Activated CD4-positive, alpha-beta T cell treated with anti-CD3 and anti-CD28 coated beads for 36 hours (primary cell): ENCODE data around the gene FHL2. TPM values are rescaled to one million over a fixed set of nuclear protein-coding genes. Genes with fewer than 3 reads are reported as not detected.

Experiments
- ATAC-seq: fragments of 200-7000 bp; cut with Tn5 transposase; one replicate; pipeline ENCODE4 v1.10.0; 2021; ENCODE audit warnings: mild to moderate bottlenecking, moderate library complexity
- CTCF ChIA-PET: fragments of 350-600 bp; sonication (Branson Sonifier 250); formaldehyde crosslinking; loops from one replicate; lab custom pipeline; 2021; ENCODE audit warnings: antibody characterized with exemption; lab: Charles Lee
- POLR2A ChIA-PET: fragments of 350-600 bp; sonication (Branson Sonifier 250); formaldehyde crosslinking; loops from one replicate; lab custom pipeline; 2021; ENCODE audit warnings: antibody characterized with exemption, inconsistent platforms; lab: Charles Lee
- DNase-seq: peaks from one replicate; pipeline ENCODE4 v3.0.0-alpha.2; 2020
- H3K27ac Mint-ChIP-seq: one replicate; pipeline ENCODE4 v1.8.0; 2021; ENCODE audit warnings: mixed read lengths
- H3K27me3 Mint-ChIP-seq: one replicate; pipeline ENCODE4 v1.8.0; 2021; ENCODE audit warnings: mixed read lengths
- H3K36me3 Mint-ChIP-seq: one replicate; pipeline ENCODE4 v1.8.0; 2021; ENCODE audit warnings: low read depth, mixed read lengths
- H3K4me1 Mint-ChIP-seq: one replicate; pipeline ENCODE4 v1.8.0; 2021; ENCODE audit warnings: mixed read lengths
- H3K4me3 Mint-ChIP-seq: one replicate; pipeline ENCODE4 v1.8.0; 2021; ENCODE audit warnings: mild to moderate bottlenecking, moderate library complexity, mixed read lengths
- H3K9me3 Mint-ChIP-seq: one replicate; pipeline ENCODE4 v1.8.0; 2021; ENCODE audit warnings: low read depth, mixed read lengths
- intact Hi-C, 2 experiments: fragments of 100-400 bp; cut with DNase I in 1 of 2; cut with micrococcal nuclease in 1 of 2; formaldehyde crosslinking; loops; one replicate each; pipeline versions ENCODE4 v1.14.2 to v1.15.1; 2022 to 2024; cut with DNase I, micrococcal nuclease
- total RNA-seq, 2 experiments: library from RNA; stranded (reverse); gene quantifications; one replicate each; pipeline ENCODE4 v1.2.3, GENCODE V29; 2021

FHL2 gene, protein sequence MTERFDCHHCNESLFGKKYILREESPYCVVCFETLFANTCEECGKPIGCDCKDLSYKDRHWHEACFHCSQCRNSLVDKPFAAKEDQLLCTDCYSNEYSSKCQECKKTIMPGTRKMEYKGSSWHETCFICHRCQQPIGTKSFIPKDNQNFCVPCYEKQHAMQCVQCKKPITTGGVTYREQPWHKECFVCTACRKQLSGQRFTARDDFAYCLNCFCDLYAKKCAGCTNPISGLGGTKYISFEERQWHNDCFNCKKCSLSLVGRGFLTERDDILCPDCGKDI
- total RNA-seq: 1 to 10 TPM; 3.9 to 4.7 TPM

DNA sequence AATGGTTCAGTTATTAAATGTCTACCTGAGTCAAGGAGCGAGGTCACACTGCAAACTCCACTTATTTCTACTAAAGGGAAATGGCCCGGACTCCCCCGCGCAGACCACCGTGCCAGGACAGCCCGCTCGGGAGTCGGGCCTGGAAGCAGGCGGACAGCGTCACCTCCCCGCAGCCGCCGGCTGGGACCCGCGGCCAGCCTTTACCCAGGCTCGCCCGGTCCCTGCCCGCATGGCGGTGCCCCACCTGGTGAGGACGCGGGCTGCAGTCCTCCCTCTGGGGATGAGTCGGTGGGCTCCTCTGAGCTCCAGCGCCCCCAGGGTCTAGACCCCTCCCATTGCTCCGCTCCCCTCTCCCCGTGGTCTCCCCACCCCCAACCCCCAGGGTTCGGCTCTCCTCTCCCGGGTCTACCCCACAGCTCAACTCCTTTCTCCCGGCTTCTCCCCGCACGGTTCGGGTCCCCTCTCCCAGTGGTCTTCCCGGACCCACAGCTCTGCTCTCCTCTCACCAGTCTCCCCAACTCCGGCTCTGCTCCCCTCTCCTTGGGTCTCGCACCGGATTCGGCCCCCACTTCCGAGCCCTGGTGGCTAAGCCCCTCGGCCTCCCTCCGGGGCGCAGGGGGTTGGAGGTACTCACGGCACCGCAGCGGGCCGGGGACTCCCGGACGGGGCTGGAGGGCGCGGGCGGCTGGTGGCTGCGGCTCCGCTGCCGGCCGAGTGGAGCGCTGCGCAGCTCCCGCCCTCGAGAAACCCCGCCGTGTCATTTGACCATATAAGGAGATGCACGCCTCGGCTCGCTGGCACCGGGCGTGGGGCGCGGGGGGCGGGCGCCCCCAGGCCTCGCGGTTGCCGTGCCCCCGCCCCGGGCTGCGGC is at the start of gene FHL2:
Gene FHL2, minus strand, starts transcription at position 716 of the 871 bp plus-strand sequence. CDS start 12,535 bp downstream, outside the sequence.
- intact Hi-C loops: loop anchor here in 1 of 2 experiments (1.0 to 5.0 kb wide), 6 partner anchors 28 to 689 kb away; partner anchors contain the start of genes C2orf49 and MRPS9
- Mint-ChIP-seq H3K4me3 (peak within 1 kb of the TSS; percentile 74), H3K9me3 (no peaks in the 10 kb centered on the region), H3K36me3 (no peaks in the 10 kb centered on the region), H3K27me3 (peaks cover 10% of the 10 kb centered on the region), H3K4me1 (peaks cover 13% of the 10 kb centered on the region), H3K27ac (peak within 1 kb of the TSS; percentile 65)
- DNase-seq (peak; percentile 86), ATAC-seq (peak; percentile 93)
- POLR2A ChIA-PET: no interaction called here
- CTCF ChIA-PET: interaction anchor here (0.6 to 1.5 kb wide), 8 partner anchors 9 to 126 kb away, joined by 3 to 8 read pairs (median 4); no protein-coding TSS in a partner anchor

DNA sequence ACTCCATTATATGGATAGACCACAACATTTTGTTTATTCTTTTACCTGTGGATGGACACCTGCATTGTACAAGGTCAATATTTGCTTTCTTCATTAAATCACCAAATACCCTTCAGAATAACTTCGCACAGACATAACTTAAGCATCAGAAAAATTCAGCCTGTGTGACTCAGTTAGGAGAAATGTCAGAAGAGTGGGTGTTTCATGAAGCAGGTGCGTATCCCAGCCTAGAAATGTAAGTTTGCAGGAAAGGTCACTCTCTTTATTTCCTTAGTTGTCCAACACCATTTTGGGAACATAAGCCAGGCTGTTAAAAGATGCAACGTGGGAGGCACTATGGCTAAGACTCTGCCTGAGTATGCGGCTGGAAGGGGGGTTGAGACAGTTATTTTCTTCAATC is 48.6 kb upstream of the FHL2 start:
- H3K27ac Mint-ChIP-seq: no peak overlapping the region
- no peaks in the 10 kb centered on the region for H3K4me1 Mint-ChIP-seq
- DNase-seq: no peak
- H3K27me3 Mint-ChIP-seq: peaks cover 4% of the 10 kb centered on the region
- no peaks in the 10 kb centered on the region for H3K36me3 Mint-ChIP-seq
- no peaks in the 10 kb centered on the region for H3K9me3 Mint-ChIP-seq
- no peak overlapping the region for H3K4me3 Mint-ChIP-seq
- POLR2A ChIA-PET: no interaction called here
- CTCF ChIA-PET: interaction anchor here (0.6 kb wide), 1 partner anchor 254 kb away, joined by 3 read pairs; no protein-coding TSS in a partner anchor
- no peak for ATAC-seq
- intact Hi-C loops: no loop called here

DNA sequence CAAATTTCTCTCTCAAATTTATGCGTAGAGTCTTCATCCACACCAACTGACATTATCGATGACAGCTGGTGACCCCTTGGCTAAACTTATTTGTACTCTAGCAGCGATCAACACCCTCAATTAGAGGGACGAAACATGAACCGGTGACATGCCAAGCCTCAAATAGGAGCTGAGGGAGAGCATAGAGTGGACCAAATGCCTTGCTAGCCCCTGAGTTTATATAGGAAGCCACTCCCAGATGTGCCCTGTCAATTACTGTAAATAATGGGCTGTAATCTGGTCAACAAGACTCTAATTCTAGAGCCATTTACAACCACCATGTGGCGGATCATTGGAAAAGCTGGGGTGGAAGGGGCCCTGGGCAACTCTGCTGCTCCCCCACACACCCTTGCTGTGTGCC is 47.6 kb upstream of the FHL2 start:
- Mint-ChIP-seq H3K4me1 (no peaks in the 10 kb centered on the region), H3K4me3 (no peak overlapping the region), H3K27ac (no peak overlapping the region), H3K9me3 (no peaks in the 10 kb centered on the region), H3K36me3 (no peaks in the 10 kb centered on the region), H3K27me3 (peaks cover 4% of the 10 kb centered on the region)
- ChIA-PET POLR2A (interaction anchor here (0.6 kb wide), 1 partner anchor 46 kb away, joined by 3 read pairs; no protein-coding TSS in a partner anchor), CTCF (no interaction called here)
- intact Hi-C loops: no loop called here
- no peak for ATAC-seq
- no peak for DNase-seq

DNA sequence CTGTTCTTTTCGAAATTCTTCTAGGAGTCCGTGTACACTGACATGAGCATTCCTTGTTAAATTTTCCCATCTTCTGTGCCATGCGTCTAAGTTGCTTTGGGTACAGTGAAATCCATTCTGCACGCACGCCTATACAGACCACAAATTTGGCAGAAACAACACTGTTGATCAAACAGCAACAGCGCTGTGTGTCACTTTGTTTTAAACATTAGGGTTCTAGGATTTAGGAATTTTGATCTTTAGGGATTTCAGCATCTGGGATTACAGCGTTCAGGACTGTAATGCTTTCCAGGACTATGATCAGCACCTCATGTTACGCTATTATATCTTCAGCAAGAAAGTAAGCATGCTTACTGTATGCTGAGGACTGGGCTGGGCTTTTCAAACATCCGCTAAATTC is 47.1 kb upstream of the FHL2 start:
- CTCF ChIA-PET: no interaction called here
- POLR2A ChIA-PET: no interaction called here
- Mint-ChIP-seq H3K9me3 (no peaks in the 10 kb centered on the region), H3K27me3 (peaks cover 4% of the 10 kb centered on the region), H3K36me3 (no peaks in the 10 kb centered on the region), H3K4me3 (no peak overlapping the region), H3K4me1 (no peaks in the 10 kb centered on the region), H3K27ac (no peak overlapping the region)
- intact Hi-C loops: no loop called here
- ATAC-seq (no peak), DNase-seq (no peak)

DNA sequence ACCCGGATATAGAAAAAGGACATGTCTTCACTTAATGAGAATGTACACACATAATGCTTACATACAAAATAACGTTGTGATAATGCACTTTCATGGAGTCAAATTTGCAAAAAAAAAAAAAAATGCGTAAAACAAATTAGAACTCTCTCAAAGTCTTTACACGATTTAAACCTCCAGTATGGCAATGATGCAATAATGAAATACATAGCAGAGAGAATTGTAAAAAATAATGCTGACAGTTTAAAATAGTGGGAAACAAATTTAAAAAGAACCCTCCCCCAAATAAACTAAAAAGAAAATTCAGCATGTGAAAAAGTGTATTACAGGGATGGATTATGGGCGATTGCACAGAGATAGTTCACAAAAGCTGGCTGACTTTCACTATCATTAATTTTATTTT is 46.6 kb upstream of the FHL2 start:
- Mint-ChIP-seq H3K9me3 (no peaks in the 10 kb centered on the region), H3K4me3 (no peak overlapping the region), H3K4me1 (no peaks in the 10 kb centered on the region), H3K27ac (no peak overlapping the region), H3K27me3 (peaks cover 2% of the 10 kb centered on the region), H3K36me3 (no peaks in the 10 kb centered on the region)
- ATAC-seq (no peak), DNase-seq (no peak)
- ChIA-PET POLR2A (no interaction called here), CTCF (no interaction called here)
- intact Hi-C loops: no loop called here

DNA sequence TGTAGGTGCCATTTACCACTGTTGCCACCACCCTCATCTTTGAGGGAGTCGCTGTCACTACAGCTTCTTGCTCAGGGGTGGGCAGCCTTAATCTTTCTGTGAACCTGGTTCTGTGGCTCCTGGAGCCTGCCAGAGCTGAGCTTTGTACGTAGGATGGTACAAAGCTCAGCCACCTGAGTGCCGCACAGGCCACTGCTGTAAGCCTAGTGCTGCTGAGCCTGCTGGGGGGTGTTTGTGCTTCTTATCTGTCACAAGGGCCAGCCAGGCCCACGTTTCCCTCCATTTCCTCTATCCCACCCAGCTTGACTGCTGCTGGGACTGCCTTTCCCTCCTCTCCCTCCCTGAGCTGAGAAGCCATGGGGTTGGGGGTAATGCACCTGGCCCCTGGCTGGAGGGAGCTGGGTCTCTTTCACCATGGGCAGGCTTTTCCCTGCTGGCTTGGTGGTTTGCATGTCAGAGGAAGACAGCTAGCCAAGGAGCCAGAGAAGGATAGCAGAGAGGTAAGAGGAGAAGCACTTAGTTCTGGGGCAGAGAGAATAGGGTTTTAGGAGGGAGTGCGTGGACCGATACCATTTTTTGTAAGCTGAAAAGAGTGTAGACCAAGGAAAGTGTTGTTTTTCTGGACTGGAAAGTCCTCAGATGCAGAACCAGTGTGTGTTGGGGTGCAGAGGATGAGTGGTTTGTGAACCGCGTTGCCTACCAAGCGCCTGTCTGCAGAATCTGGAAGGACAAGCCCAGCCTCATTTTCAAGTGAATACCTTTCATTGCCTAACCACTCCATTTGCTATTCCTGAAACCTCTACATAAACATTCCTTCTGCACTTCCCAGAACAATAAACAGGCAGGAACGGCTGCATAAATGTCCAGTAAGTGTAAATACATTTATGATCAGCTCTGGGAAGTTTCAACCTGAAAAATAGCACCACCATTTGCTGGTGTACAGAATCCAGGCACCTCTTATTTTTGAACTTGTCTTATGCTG is 45.1 kb upstream of the FHL2 start:
- no peak overlapping the region for H3K4me3 Mint-ChIP-seq
- intact Hi-C loops: no loop called here
- ChIA-PET POLR2A (no interaction called here), CTCF (interaction anchor here (1.2 kb wide), 1 partner anchor 72 kb away, joined by 4 read pairs; no protein-coding TSS in a partner anchor)
- no peak for DNase-seq
- no peak overlapping the region for H3K27ac Mint-ChIP-seq
- no peaks in the 10 kb centered on the region for H3K36me3 Mint-ChIP-seq
- H3K27me3 Mint-ChIP-seq: no peaks in the 10 kb centered on the region
- no peaks in the 10 kb centered on the region for H3K9me3 Mint-ChIP-seq
- ATAC-seq: no peak
- H3K4me1 Mint-ChIP-seq: no peaks in the 10 kb centered on the region

DNA sequence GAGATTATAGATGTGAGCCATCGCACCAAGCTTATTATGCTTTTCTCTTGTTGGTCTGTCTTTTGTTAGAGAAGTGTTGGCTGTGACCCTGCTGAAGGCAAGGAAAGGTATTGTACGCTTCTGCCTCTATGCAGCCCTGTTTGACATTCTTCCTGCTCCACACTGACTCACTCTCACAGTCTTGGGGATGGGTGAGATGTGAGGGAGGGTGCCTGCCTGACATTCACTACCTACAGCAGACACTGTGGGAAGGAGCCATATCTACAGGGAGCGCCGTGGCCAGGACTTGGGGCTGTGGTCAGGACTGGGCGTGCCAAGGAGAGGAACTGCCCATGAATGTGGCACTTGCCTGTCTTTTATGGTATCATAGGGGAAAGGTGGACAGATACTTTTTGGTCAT is 43.9 kb upstream of the FHL2 start:
- Mint-ChIP-seq H3K4me3 (no peak overlapping the region), H3K27ac (no peak overlapping the region), H3K4me1 (no peaks in the 10 kb centered on the region), H3K36me3 (no peaks in the 10 kb centered on the region), H3K27me3 (no peaks in the 10 kb centered on the region), H3K9me3 (no peaks in the 10 kb centered on the region)
- ATAC-seq (no peak), DNase-seq (no peak)
- intact Hi-C loops: no loop called here
- POLR2A ChIA-PET: no interaction called here
- CTCF ChIA-PET: no interaction called here

DNA sequence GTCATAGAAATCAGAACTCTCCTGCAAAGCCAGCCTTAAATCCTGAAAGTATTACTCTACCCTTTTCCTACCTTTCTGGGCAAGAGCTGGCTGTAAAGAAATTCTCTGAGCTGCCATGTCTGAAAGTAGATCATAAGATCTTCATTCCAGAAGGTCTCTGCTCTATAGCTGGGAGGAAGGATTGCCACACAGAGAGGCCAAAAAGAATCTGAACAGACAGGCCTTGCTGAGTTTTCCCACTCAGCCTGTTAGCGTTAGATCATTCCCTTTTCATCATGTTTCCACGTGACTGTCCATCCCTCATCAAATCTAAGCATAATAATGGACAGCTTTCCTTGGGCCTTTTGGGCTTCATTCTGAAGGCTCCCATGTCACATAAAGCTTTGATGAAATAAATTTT is 43.2 kb upstream of the FHL2 start:
- ATAC-seq (no peak), DNase-seq (no peak)
- Mint-ChIP-seq H3K27me3 (no peaks in the 10 kb centered on the region), H3K27ac (no peak overlapping the region), H3K4me3 (no peak overlapping the region), H3K36me3 (no peaks in the 10 kb centered on the region), H3K4me1 (no peaks in the 10 kb centered on the region), H3K9me3 (no peaks in the 10 kb centered on the region)
- intact Hi-C loops: no loop called here
- ChIA-PET CTCF (interaction anchor here (0.7 kb wide), 1 partner anchor 166 kb away, joined by 4 read pairs; no protein-coding TSS in a partner anchor), POLR2A (no interaction called here)

DNA sequence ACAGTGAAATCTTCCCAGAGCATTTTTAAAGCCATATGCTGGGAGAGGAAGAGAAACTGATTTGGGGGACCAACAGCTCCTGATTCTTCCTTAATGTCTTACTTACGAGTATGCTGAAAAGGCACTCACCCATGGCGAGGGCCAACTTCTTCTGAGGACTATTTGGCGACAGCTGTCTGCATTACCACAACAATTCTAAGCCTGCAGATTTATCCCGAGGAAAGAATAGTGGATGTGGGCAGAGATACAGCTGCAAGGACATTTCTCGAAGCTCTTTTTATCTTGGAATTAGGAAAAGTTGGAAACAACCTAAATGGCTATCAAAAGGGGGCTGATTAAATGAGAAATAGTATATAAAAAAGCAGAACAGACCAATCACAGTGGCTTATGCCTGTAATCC is 40.3 kb upstream of the FHL2 start:
- intact Hi-C loops: no loop called here
- H3K36me3 Mint-ChIP-seq: no peaks in the 10 kb centered on the region
- H3K27ac Mint-ChIP-seq: no peak overlapping the region
- H3K4me3 Mint-ChIP-seq: no peak overlapping the region
- CTCF ChIA-PET: interaction anchor here (0.7 to 2.0 kb wide), 2 partner anchors 65 to 78 kb away, joined by 4 read pairs; no protein-coding TSS in a partner anchor
- H3K27me3 Mint-ChIP-seq: no peaks in the 10 kb centered on the region
- ATAC-seq: no peak
- POLR2A ChIA-PET: no interaction called here
- H3K4me1 Mint-ChIP-seq: no peaks in the 10 kb centered on the region
- no peaks in the 10 kb centered on the region for H3K9me3 Mint-ChIP-seq
- DNase-seq: no peak

DNA sequence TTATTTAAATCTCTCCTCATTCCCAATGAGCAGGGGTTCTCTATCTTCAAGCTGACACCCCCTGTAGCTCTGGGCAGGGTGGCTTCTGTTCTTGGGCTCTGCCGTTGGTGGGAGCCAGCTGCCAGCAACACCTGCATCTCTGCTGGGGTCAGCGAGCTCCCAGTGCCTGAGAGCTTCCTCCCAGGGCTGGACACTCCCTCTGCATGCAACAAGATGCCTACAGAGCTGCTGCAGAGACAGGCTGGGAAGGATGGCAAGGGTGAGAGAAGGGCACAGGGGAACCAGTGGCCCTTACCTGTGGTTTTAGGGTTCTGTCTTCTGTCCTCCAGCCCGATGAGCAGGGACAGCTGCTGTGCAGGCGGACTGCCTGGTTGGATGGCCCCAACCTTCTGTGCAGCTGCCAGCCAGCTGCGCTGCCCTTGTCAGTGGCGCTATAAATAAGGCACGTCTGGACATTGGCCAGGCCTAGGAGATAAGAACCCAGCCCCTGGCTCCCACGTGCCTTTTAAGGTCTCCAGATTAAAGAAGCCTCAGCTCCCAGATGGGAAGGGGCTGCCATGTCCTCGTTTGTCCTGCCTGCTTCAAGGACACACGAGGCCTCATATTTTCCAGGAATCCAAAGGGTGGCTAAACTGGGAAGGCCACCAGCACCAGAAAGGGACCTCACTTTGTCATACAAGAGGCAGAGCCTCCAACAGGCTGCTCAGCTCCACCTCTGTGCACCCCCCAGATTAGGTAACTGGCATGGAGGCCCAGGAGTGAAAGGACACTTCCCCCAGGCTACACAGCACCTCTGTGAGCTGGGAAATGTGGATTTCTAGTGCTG is 39.5 kb upstream of the FHL2 start:
- Mint-ChIP-seq H3K4me3 (no peak overlapping the region), H3K36me3 (no peaks in the 10 kb centered on the region), H3K4me1 (no peaks in the 10 kb centered on the region), H3K27ac (no peak overlapping the region), H3K9me3 (no peaks in the 10 kb centered on the region), H3K27me3 (peaks cover 2% of the 10 kb centered on the region)
- POLR2A ChIA-PET: no interaction called here
- no peak for ATAC-seq
- intact Hi-C loops: no loop called here
- no peak for DNase-seq
- CTCF ChIA-PET: interaction anchor here (0.6 to 2.0 kb wide), 4 partner anchors 51 to 1105 kb away, joined by 3 to 4 read pairs (median 4); no protein-coding TSS in a partner anchor
